COLO668 (cell line): Measurements from ENCODE around the gene GATAD2A.
"Not testable (repeated sequence)": the region's sequence is repeated elsewhere in the genome, so short reads cannot be mapped to it uniquely, and the experiment has no call there.

Experiments used
- DNase-seq: peaks from one replicate; lab custom pipeline; 2025; ENCODE audit not compliant: unreplicated experiment; lab: John Stamatoyannopoulos, UW

GATAD2A gene

GRCh38 chr19:19465436-19466070 is 60.1 kb downstream of the GATAD2A start:
- no peak for DNase-seq

- no peak for DNase-seq
Observed at GRCh38 chr19:19466201-19466600, 60.7 kb downstream of the GATAD2A start.

GRCh38 chr19:19468424-19469050 is 63.1 kb downstream of the GATAD2A start:
- no peak for DNase-seq

GRCh38 chr19:19470579-19470978 is 65.1 kb downstream of the GATAD2A start:
- DNase-seq = no peak

- DNase-seq = no peak
Observed at GRCh38 chr19:19471682-19472081, 66.2 kb downstream of the GATAD2A start.

- not testable (repeated sequence) for DNase-seq
Observed at GRCh38 chr19:19472106-19472505, 66.6 kb downstream of the GATAD2A start.

GRCh38 chr19:19475015-19475765 is 69.7 kb downstream of the GATAD2A start:
- DNase-seq = no peak

- no peak for DNase-seq
Observed at GRCh38 chr19:19475849-19476828, 70.7 kb downstream of the GATAD2A start.

- peak; percentile 31 for DNase-seq
Observed at GRCh38 chr19:19477705-19478383, 72.4 kb downstream of the GATAD2A start.

- no peak for DNase-seq
Observed at GRCh38 chr19:19480688-19481087, 75.2 kb downstream of the GATAD2A start.

GRCh38 chr19:19482809-19483596 is 77.5 kb downstream of the GATAD2A start:
- DNase-seq = no peak

- DNase-seq = no peak
Observed at GRCh38 chr19:19485161-19485997, 79.9 kb downstream of the GATAD2A start.

- DNase-seq = no peak
Observed at GRCh38 chr19:19485998-19486290, 80.5 kb downstream of the GATAD2A start.

- no peak for DNase-seq
Observed at GRCh38 chr19:19486343-19487076, 81.0 kb downstream of the GATAD2A start.

GRCh38 chr19:19487077-19487949 is 81.8 kb downstream of the GATAD2A start:
- no peak for DNase-seq

- DNase-seq = no peak
Observed at GRCh38 chr19:19487950-19488874, 82.7 kb downstream of the GATAD2A start.
